Measurements from ENCODE around the gene HCRTR1. TPM values are rescaled to one million over a fixed set of nuclear protein-coding genes. Genes with fewer than 3 reads are reported as not detected.
A peak's percentile ranks its signal among the peaks of the same experiment; 100 is the strongest.

The HCRTR1 gene
- total RNA-seq, 4 donors from 2014 or later = 0.42 TPM; not detected in 3

- no peak for DNase-seq (ENCODE audit: low spot score in 2 of 2)
- whole genome bisulfite sequencing, 2 donors = 52 to 56% methylated on average over 1 of the region's 1 CpG
- H3K4me3 ChIP-seq (ENCODE audit: low read depth, poor library complexity, severe bottlenecking) = no peak overlapping the region
- intact Hi-C loops (cut with DNase I; ENCODE audit: low total_unique reads) = loop anchor here (10.0 kb wide), 1 partner anchor 214 kb away; no protein-coding TSS in a partner anchor
- no peak for TF ChIP-seq POLR2A (IDR thresholded peaks at IDR 0.05)
- TF ChIP-seq, protein P1, sequence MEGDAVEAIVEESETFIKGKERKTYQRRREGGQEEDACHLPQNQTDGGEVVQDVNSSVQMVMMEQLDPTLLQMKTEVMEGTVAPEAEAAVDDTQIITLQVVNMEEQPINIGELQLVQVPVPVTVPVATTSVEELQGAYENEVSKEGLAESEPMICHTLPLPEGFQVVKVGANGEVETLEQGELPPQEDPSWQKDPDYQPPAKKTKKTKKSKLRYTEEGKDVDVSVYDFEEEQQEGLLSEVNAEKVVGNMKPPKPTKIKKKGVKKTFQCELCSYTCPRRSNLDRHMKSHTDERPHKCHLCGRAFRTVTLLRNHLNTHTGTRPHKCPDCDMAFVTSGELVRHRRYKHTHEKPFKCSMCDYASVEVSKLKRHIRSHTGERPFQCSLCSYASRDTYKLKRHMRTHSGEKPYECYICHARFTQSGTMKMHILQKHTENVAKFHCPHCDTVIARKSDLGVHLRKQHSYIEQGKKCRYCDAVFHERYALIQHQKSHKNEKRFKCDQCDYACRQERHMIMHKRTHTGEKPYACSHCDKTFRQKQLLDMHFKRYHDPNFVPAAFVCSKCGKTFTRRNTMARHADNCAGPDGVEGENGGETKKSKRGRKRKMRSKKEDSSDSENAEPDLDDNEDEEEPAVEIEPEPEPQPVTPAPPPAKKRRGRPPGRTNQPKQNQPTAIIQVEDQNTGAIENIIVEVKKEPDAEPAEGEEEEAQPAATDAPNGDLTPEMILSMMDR (IDR thresholded peaks at IDR 0.05) = no peak
Observed at GRCh38 chr1:31570906-31571305, 46.6 kb upstream of the HCRTR1 start.

GRCh38 chr1:31571340-31572295 lies 45.9 kb upstream of the HCRTR1 start:
- DNase-seq (ENCODE audit: low spot score in 2 of 2) = no peak
- TF ChIP-seq, protein P1 (IDR thresholded peaks at IDR 0.05) = no peak
- no peak for TF ChIP-seq POLR2A (IDR thresholded peaks at IDR 0.05)
- intact Hi-C loops (cut with DNase I; ENCODE audit: low total_unique reads) = loop anchor here (10.0 kb wide), 1 partner anchor 213 kb away; no protein-coding TSS in a partner anchor

DNA sequence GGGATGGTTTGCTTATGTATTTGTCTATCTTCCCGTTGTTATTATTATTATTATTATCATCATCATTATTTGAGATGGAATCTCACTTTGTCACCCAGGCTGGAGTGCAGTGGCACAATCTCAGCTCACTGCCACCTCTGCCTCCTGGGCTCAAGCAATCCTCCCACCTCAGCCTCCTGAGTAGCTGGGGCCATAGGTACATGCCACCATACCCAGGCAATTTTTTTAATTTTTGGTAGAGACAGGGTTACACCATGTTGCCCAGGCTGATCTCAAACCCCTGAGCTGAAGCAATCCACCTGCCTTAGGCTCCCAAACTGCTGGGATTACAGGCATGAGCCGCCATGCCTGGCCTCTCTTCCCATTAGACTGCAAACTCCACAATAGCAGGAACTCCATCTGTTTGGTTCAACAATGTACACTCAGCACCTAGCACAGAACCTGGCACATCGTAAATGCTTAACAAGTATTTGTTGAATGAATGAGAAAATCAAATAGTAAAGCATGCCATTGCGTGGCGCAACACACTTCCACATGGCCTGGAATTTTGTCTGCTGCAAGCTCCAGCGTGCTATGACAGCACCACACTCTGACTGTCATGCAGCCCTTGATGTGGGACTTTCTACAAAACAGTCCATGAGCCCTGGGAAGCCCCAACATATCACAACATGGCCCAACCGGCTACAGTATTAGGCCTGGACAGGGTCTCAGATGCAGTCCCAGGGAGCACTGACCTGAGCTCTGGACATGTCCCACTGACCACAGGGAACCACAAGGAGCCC lies 45.0 kb upstream of the HCRTR1 start:
- 56 to 64% methylated on average over 7 of the region's 7 CpGs for WGBS, 2 donors
- peak in 1 of 2 donors; percentile 73 for DNase-seq (ENCODE audit: low spot score in 2 of 2)
- intact Hi-C loops (cut with DNase I; ENCODE audit: low total_unique reads) = loop anchor here (10.0 kb wide), 1 partner anchor 212 kb away; no protein-coding TSS in a partner anchor
- no peak overlapping the region for H3K4me3 ChIP-seq (ENCODE audit: low read depth, poor library complexity, severe bottlenecking)
- TF ChIP-seq POLR2A (IDR thresholded peaks at IDR 0.05) = no peak
- TF ChIP-seq, protein P1 (IDR thresholded peaks at IDR 0.05) = no peak

More at GRCh38 chr1:31571340-31572295, 45.9 kb upstream of the HCRTR1 start:
- WGBS, 2 donors = 87% methylated on average over 14 of the region's 14 CpGs
- H3K4me3 ChIP-seq (ENCODE audit: low read depth, poor library complexity, severe bottlenecking) = no peak overlapping the region

DNA sequence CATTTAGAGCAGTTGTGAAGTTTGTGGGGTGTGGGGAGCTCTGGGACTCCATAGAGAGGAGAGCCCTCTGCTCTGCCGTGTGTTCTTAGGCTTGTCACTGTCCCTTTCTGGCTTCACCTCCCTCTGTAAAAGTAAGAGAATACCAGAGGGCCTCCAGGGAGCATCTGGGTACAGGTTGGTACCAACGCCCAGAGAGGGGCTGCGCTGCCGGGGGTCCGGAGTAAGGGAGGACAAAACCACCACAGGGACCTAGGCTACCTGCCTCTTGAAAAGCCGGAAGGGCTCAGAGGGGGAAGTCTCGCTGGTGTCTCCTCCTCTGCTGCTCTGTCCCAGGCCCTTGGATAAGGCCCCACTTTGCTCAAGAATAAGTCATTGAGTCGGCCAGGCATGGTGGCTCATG lies 44.2 kb upstream of the HCRTR1 start:
- H3K4me3 ChIP-seq (ENCODE audit: low read depth, poor library complexity, severe bottlenecking) = no peak overlapping the region
- intact Hi-C loops (cut with DNase I; ENCODE audit: low total_unique reads) = loop anchor here (10.0 kb wide), 1 partner anchor 212 kb away; no protein-coding TSS in a partner anchor
- TF ChIP-seq POLR2A (IDR thresholded peaks at IDR 0.05) = no peak
- TF ChIP-seq, protein P1 (IDR thresholded peaks at IDR 0.05) = no peak
- no peak for DNase-seq (ENCODE audit: low spot score in 2 of 2)
- WGBS, 2 donors = 78 to 79% methylated on average over 8 of the region's 8 CpGs

DNA sequence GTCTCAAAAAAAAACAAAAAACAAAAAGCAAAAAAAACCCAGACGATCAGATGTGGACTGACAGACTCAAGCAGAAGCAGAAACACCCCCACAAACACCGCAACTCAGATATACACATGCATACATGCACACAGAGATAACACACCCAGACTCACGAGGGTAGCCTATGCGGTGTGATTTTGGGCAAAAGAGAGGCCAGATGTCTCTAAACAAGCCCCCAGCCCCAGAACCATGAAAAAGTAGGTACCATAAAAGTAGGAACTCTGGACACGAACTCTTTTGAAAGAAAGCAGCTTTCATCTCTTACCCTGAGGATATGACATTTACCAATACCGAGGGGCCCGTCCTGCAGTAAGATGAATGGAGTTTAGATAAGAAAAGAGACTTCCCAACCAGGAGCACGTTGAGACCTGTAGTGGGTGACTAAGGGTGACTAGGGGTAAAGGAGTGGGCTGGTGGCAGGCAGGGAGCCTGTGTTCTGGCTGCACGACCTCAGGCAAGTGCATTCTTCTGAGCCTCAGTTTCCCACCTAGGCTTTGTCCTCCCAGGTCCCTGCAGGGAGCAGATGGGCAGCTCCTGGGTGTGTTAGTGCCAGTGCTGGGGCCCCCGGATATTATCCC lies 42.6 kb upstream of the HCRTR1 start:
- DNase-seq (ENCODE audit: low spot score in 2 of 2) = no peak
- intact Hi-C loops (cut with DNase I; ENCODE audit: low total_unique reads) = loop anchor here (10.0 kb wide), 1 partner anchor 210 kb away; no protein-coding TSS in a partner anchor
- H3K4me3 ChIP-seq (ENCODE audit: low read depth, poor library complexity, severe bottlenecking) = no peak overlapping the region
- TF ChIP-seq POLR2A (IDR thresholded peaks at IDR 0.05) = no peak
- TF ChIP-seq, protein P1 (IDR thresholded peaks at IDR 0.05) = no peak
- WGBS, 2 donors = 37 to 40% methylated on average over 9 to 10 of the region's 10 CpGs
